ENCODE data around the gene INPPL1. TPM values are rescaled to one million over a fixed set of nuclear protein-coding genes. Genes with fewer than 3 reads are reported as not detected.

The INPPL1 gene
- total RNA-seq, 4 donors from 2014 or later, result 25.0 to 68.8 (median 41.2) TPM

GRCh38 chr11:72216638-72217037, 7.9 kb upstream of the INPPL1 start, which contains the start of gene FOLR2:
Gene FOLR2, plus strand, starts transcription at chr11:72216794. Its CDS starts 1,791 bp downstream, at chr11:72218585.
- intact Hi-C loops (cut with DNase I; ENCODE audit: low total_unique reads), result no loop called here
- WGBS, 2 donors, result 72 to 80% methylated on average over 6 of the region's 6 CpGs
- DNase-seq (ENCODE audit: low spot score in 2 of 2), result no peak
- H3K4me3 ChIP-seq (ENCODE audit: low read depth, poor library complexity, severe bottlenecking), result no peak within 1 kb of the TSS
- no peak for TF ChIP-seq POLR2A (IDR thresholded peaks at IDR 0.05)
- TF ChIP-seq CTCF (IDR thresholded peaks at IDR 0.05), result no peak

GRCh38 chr11:72217841-72218240, 6.7 kb upstream of the INPPL1 start:
- no peak overlapping the region for H3K4me3 ChIP-seq (ENCODE audit: low read depth, poor library complexity, severe bottlenecking)
- no peak for DNase-seq (ENCODE audit: low spot score in 2 of 2)
- intact Hi-C loops (cut with DNase I; ENCODE audit: low total_unique reads), result no loop called here
- WGBS, 2 donors, result 37 to 48% methylated on average over 2 of the region's 2 CpGs
- TF ChIP-seq CTCF (IDR thresholded peaks at IDR 0.05) (no peak), POLR2A (IDR thresholded peaks at IDR 0.05) (no peak)

GRCh38 chr11:72218251-72218745, 6.3 kb upstream of the INPPL1 start:
- DNase-seq (ENCODE audit: low spot score in 2 of 2), result no peak
- TF ChIP-seq POLR2A (IDR thresholded peaks at IDR 0.05), result no peak
- TF ChIP-seq CTCF (IDR thresholded peaks at IDR 0.05), result no peak
- intact Hi-C loops (cut with DNase I; ENCODE audit: low total_unique reads), result no loop called here
- no peak overlapping the region for H3K4me3 ChIP-seq (ENCODE audit: low read depth, poor library complexity, severe bottlenecking)
- 87 to 93% methylated on average over 5 of the region's 5 CpGs for WGBS, 2 donors

- no peak for TF ChIP-seq POLR2A (IDR thresholded peaks at IDR 0.05)
- TF ChIP-seq CTCF (IDR thresholded peaks at IDR 0.05), result no peak
- DNase-seq (ENCODE audit: low spot score in 2 of 2), result peak in 1 of 2 donors; percentile 63
- intact Hi-C loops (cut with DNase I; ENCODE audit: low total_unique reads), result no loop called here
- H3K4me3 ChIP-seq (ENCODE audit: low read depth, poor library complexity, severe bottlenecking), result no peak overlapping the region
- 84 to 86% methylated on average over 9 to 10 of the region's 10 CpGs for WGBS, 2 donors
These were observed 3.7 kb upstream of the INPPL1 start for GRCh38 chr11:72220696-72221363.

GRCh38 chr11:72221386-72222075, 3.0 kb upstream of the INPPL1 start:
- no peak overlapping the region for H3K4me3 ChIP-seq (ENCODE audit: low read depth, poor library complexity, severe bottlenecking)
- TF ChIP-seq POLR2A (IDR thresholded peaks at IDR 0.05), result no peak
- DNase-seq (ENCODE audit: low spot score in 2 of 2), result peak in 1 of 2 donors; percentile 84
- intact Hi-C loops (cut with DNase I; ENCODE audit: low total_unique reads), result no loop called here
- WGBS, 2 donors, result 71 to 76% methylated on average over 7 of the region's 7 CpGs

- intact Hi-C loops (cut with DNase I; ENCODE audit: low total_unique reads), result no loop called here
- TF ChIP-seq CTCF (IDR thresholded peaks at IDR 0.05) (no peak), POLR2A (IDR thresholded peaks at IDR 0.05) (no peak)
- peak overlapping the region; percentile 64 for H3K4me3 ChIP-seq (ENCODE audit: low read depth, poor library complexity, severe bottlenecking)
- 55 to 56% methylated on average over 6 of the region's 6 CpGs for WGBS, 2 donors
- peak in 1 of 2 donors; percentile 77 for DNase-seq (ENCODE audit: low spot score in 2 of 2)
These were observed 2.3 kb upstream of the INPPL1 start for GRCh38 chr11:72222106-72222891.

Measured in lower leg skin (tissue), 4 donors.